ENCODE results near the gene CAPN1.

The CAPN1 gene

DNA sequence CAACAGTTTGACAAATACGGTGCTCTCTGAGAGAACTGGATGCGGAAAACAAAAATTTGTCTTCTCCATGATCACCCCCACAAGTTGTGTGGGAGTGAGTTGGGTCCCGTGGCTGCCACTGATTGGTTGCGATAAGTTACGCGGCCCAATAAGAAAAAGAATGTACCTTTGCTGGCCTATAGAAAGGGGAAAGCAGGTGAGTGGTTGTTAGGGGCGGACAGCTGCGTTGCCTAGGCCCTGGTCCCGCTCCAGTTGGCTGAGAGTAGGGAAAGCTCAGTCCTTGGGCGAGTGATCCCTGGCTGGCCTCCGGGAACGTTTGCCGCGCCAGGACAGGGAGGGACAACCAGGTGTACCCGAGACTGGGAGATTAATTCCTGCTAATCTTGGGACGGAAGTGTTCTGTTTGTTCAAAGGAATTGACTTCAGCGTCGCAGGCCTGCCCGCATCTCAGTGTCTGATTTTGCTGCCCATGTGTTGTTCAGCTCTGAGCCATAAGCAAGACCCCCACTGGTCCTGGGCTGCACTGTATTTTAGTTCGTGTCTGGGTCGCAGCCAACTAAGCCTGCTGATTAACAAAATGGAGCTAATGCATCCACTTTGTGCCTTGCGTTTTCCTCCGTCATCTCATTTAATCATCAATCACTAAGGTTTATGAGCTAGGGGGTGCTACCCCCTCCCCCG, 46.6 kb upstream of the CAPN1 start:
- DNase-seq (ENCODE audit: low read depth) = peak; percentile 97
- TF ChIP-seq, protein P1, sequence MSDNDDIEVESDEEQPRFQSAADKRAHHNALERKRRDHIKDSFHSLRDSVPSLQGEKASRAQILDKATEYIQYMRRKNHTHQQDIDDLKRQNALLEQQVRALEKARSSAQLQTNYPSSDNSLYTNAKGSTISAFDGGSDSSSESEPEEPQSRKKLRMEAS (IDR thresholded peaks at IDR 0.05; ENCODE audit: low read depth, low read length) = peak; percentile 62; the same call in 1 of the 2 replicates
- TF ChIP-seq, protein P2, sequence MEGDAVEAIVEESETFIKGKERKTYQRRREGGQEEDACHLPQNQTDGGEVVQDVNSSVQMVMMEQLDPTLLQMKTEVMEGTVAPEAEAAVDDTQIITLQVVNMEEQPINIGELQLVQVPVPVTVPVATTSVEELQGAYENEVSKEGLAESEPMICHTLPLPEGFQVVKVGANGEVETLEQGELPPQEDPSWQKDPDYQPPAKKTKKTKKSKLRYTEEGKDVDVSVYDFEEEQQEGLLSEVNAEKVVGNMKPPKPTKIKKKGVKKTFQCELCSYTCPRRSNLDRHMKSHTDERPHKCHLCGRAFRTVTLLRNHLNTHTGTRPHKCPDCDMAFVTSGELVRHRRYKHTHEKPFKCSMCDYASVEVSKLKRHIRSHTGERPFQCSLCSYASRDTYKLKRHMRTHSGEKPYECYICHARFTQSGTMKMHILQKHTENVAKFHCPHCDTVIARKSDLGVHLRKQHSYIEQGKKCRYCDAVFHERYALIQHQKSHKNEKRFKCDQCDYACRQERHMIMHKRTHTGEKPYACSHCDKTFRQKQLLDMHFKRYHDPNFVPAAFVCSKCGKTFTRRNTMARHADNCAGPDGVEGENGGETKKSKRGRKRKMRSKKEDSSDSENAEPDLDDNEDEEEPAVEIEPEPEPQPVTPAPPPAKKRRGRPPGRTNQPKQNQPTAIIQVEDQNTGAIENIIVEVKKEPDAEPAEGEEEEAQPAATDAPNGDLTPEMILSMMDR (IDR thresholded peaks at IDR 0.05; ENCODE audit: low read depth, low read length) = no peak
- peak; percentile 80 for TF ChIP-seq POLR2A (IDR thresholded peaks at IDR 0.05; ENCODE audit: extremely low read depth, insufficient read length)
- peak; percentile 19; the same call in 1 of the 2 replicates for TF ChIP-seq MYC (IDR thresholded peaks at IDR 0.05; ENCODE audit: low read depth, low read length)
- peak overlapping the region; percentile 86 for H3K4me3 ChIP-seq (ENCODE audit: low read depth, low read length)

DNA sequence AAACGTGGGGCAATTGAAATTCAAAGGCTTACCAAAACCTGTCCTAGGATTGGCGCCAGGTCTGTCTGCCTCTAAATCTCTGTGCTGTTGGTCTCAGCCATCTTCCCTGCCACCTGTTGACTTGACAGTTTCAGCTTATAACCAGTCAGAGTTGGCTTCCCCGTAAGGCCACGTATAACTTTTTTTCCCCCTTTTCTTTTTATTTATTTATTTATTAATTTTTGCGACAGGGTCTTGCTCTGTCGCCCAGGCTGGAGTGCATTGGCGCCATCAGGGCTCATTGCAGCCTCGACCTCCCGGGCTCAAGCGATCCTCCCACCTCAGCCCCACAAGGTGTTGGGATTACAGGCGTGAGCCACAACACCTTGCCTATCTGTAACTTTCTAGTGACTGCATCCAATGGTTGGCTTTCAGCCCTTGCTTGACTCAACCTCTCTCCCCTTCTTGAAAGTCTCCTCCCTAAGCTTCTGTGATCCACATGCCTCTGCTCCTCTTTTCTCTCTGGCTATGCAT, 46.0 kb upstream of the CAPN1 start:
- TF ChIP-seq MYC (IDR thresholded peaks at IDR 0.05; ENCODE audit: low read depth, low read length) (no peak), POLR2A (IDR thresholded peaks at IDR 0.05; ENCODE audit: extremely low read depth, insufficient read length) (no peak)
- TF ChIP-seq, protein P1 (IDR thresholded peaks at IDR 0.05; ENCODE audit: low read depth, low read length) = no peak
- TF ChIP-seq, protein P2 (IDR thresholded peaks at IDR 0.05; ENCODE audit: low read depth, low read length) = no peak
- no peak for DNase-seq (ENCODE audit: low read depth)
- peak overlapping the region; percentile 86 for H3K4me3 ChIP-seq (ENCODE audit: low read depth, low read length)

GRCh38 chr11:65136515-65137096, 45.1 kb upstream of the CAPN1 start:
- H3K4me3 ChIP-seq (ENCODE audit: low read depth, low read length) = no peak overlapping the region
- DNase-seq (ENCODE audit: low read depth) = no peak
- no peak for TF ChIP-seq MYC (IDR thresholded peaks at IDR 0.05; ENCODE audit: low read depth, low read length)
- TF ChIP-seq, protein P1 (IDR thresholded peaks at IDR 0.05; ENCODE audit: low read depth, low read length) = no peak
- TF ChIP-seq, protein P2 (IDR thresholded peaks at IDR 0.05; ENCODE audit: low read depth, low read length) = no peak
- no peak for TF ChIP-seq POLR2A (IDR thresholded peaks at IDR 0.05; ENCODE audit: extremely low read depth, insufficient read length)

DNA sequence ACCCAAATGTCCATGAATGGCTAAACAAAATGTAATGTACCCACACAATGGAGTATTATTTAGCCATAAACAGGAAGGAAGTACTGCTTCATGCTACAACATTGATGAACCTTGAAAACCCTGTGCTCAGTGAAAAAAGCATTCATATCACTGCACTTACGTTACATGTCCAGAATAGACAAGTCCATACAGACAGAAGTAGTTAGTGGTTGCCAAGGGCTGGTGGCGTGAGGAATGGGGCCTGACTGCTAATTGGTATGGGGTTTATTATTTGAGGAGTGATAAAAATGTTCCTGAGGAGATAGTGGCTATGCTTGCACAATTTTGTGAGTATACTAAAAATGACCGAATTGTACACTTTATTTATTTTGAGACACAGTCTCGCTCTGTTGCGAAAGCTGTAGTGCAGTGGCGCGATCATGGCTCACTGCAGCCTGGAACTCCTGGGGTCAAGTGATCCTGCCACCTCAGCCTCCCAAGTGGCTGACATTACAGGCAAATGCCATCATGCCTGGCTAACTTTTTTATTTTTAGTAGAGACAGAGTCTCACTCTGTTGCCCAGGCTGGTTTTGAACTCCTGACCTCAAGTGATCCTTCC, 39.7 kb upstream of the CAPN1 start:
- peak; percentile 35 for DNase-seq (ENCODE audit: low read depth)
- H3K4me3 ChIP-seq (ENCODE audit: low read depth, low read length) = no peak overlapping the region
- TF ChIP-seq, protein P2 (IDR thresholded peaks at IDR 0.05; ENCODE audit: low read depth, low read length) = no peak
- no peak for TF ChIP-seq MYC (IDR thresholded peaks at IDR 0.05; ENCODE audit: low read depth, low read length)
- TF ChIP-seq POLR2A (IDR thresholded peaks at IDR 0.05; ENCODE audit: extremely low read depth, insufficient read length) = no peak
- TF ChIP-seq, protein P1 (IDR thresholded peaks at IDR 0.05; ENCODE audit: low read depth, low read length) = no peak

DNA sequence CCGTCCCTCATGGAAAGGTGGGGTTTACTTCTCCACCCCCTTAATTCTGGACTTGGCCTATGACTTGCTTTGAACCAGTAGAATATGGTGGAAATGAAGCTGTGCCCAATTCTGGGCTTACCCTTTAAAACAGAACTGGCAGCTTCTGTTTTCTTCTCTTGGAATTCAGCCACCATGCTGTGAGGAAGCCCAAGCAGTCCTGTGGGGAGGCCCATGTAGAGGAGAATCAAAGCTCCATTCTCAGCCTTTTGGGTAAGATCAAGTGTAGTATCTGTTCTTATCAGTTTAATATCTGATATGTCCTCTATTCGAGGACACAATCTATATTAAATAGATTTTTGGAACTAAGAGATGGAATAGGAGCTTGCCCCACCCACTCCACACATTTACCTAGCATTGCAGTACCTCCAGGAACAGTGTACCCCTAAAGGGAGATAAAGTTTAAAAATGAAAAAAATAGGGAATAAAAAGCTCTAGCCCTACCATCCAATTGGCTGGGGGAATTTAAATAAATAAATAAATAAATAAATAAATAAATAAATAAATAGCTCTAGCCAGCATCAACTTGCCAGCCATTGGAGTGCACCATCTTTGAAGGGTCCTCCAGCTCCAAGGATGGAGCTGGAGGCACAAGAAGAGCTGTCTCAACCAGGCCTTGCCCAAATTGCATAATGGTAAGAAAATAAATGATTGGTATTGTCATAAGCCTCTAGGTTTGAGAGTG, 34.2 kb upstream of the CAPN1 start:
- DNase-seq (ENCODE audit: low read depth) = no peak
- H3K4me3 ChIP-seq (ENCODE audit: low read depth, low read length) = no peak overlapping the region
- TF ChIP-seq MYC (IDR thresholded peaks at IDR 0.05; ENCODE audit: low read depth, low read length) = no peak
- no peak for TF ChIP-seq POLR2A (IDR thresholded peaks at IDR 0.05; ENCODE audit: extremely low read depth, insufficient read length)
- TF ChIP-seq, protein P2 (IDR thresholded peaks at IDR 0.05; ENCODE audit: low read depth, low read length) = no peak
- TF ChIP-seq, protein P1 (IDR thresholded peaks at IDR 0.05; ENCODE audit: low read depth, low read length) = no peak
